Cerebellar cortex (tissue), 1 donor: ENCODE data around the gene PRKX.
"Not testable (repeated sequence)": the region's sequence is repeated elsewhere in the genome, so short reads cannot be mapped to it uniquely, and the experiment has no call there.

ENCODE experiments used
- DNase-seq: peaks from one replicate; pipeline ENCODE4 v3.0.0-alpha.2; 2015; ENCODE audit warnings: low spot score

Gene PRKX

GRCh38 chrX:3711331-3711917, 2.0 kb downstream of the PRKX start:
- DNase-seq: no peak

DNA sequence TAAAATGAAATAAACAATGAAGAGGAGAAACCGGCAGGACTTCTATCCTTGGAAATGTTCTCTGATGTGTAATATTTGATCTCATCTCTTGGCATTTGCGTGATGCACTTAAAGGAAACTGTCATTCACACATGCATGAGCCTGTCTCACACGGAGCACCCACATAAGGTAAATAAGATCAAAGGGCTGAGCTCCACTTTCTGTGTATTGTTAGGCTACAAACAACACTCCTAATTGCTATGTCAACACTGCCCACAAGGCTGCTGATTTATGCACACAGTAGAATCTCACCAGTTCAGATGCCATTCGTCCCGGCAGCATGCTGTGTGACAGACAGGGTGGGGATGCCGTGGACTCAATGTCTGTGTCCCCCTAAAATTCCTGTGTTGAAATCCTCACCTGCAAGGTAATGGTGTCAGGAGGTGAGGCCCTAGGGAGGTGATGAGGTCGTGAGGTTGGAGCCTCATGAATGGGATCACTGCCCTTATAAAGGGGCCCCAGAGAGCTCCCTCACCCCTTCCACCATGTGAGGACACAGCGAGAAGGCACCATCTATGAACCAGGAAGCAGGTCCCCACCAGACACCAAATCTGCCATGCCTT, 5.7 kb downstream of the PRKX start:
- not testable (repeated sequence) for DNase-seq

- DNase-seq: no peak
These were observed 7.0 kb downstream of the PRKX start for GRCh38 chrX:3706481-3706880.

DNA sequence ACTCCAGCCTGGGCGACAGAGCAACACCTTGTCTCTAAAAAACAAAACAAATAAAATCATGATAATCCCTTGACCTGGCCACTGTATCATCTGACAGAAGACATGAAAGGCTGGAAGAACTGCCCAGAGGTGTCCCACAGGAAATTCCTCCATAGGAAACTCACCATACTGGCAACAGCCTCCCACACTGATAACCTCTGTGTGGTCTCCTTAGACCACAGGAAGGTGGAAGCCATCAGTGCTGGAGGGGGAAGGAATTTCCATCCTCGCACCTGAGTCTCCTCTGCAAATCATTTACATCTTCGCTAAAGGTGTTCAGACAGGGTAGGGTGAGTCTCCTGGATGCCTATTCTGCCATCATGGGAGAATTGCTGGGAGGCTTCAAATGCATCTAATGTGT, 10.2 kb downstream of the PRKX start:
- DNase-seq: not testable (repeated sequence)

DNA sequence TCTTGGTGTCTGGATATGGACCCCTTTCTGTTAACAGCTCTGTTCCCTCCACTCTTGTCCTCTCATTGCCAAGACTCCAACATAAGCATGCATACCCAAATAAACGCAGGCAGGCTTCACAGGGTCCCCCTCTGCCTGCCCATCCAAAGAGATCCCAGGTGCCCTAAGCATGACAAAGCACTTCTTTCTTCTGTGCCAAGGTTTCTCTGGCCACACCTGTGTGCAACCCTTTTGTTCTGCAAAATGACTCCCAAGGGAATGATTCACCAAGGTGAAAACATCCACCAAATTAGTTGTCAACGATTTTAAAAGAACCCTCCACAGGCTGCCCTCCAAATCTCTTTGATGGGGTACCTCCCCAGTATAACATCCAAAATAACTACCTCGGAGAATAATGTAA, 11.4 kb downstream of the PRKX start:
- DNase-seq: not testable (repeated sequence)

- DNase-seq: not testable (repeated sequence)
These were observed 12.0 kb downstream of the PRKX start for GRCh38 chrX:3701445-3701928.

- no peak for DNase-seq
These were observed 13.5 kb downstream of the PRKX start for GRCh38 chrX:3699821-3700381.

DNA sequence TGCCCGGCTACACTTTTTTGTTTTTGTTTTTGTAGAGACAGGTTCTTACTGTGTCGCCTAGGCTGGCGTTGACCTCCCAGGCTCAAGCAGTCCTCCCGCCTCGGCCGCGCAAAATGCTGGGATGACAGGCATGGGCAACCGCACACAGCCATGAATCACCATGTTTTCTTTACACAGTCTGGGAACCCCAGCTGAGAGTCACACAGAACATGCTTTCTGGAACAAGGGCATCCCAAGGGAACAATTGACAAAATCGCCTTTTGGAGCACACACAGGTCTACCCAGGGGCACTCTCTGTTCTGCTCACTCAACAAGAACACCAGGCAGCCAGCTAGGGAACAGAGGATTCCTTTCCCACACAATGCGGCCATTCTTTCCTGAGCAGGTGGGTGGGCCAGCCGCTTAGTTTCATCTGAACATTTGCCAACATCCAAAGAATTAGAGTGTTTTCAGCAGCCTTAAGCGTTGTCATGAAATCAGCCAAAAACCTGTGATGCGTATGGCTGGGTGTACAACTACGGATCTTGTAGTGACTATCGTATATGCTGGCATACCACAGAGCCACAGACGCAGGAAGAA, 15.7 kb downstream of the PRKX start:
- DNase-seq: no peak

GRCh38 chrX:3697220-3697684, 16.2 kb downstream of the PRKX start:
- DNase-seq: no peak

DNA sequence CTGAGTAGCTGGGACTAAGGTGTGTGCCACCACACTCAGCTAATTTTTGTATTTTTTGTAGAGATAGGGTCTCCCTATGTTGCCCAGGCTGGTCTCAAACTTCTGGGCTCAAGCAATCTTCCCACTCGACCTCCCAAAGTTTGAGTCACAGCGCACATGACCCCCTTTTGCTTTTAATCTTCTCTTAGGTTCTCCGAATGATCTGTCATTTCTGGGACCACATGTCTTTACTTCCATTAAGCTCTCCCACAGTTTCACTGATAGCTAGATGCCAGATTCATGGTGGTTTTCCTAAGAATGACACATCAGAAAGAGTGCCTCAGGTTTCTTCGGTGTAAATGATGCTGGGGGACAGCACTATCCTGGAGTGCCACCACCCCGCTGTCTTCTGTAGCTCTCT, 17.9 kb downstream of the PRKX start:
- no peak for DNase-seq

DNA sequence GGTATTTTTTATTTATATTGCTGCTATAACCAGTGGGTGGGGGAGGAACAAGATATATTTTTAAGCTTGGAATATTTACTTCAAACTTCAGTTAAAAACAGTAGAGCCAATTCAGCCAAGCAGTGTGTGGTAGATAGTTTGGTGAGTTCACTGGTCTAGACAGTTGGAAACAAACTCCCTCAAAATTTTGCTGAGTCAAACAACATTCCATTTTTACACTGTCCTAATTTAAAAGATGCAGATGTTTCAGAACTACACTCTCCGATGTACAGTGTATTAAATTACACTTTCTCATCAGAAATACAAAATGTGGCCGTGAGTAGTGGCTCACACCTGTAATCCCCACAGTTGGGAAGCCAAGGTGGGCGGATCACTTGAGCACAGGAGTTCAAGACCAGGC, 23.3 kb downstream of the PRKX start:
- no peak for DNase-seq

DNA sequence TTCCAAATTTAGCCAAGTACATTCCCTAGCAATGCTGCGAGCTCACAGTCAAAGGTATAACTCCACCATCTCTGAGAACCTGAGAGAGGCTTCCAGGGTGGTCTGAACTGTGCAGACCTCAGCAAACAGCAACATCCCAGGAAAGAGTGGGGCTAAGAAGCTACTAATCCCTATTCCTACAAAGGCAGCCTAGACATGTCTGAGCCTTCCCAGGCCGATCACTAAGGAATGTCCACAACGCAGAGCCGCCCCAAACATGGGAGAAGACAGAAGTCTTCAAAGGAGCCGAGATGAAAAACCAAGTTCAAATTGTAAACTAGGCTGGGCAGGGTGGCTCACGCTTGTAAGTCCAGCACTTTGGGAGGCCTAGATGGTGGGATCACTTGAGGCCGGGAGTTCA, 30.2 kb downstream of the PRKX start:
- not testable (repeated sequence) for DNase-seq

GRCh38 chrX:3680459-3680858, 33.0 kb downstream of the PRKX start:
- no peak for DNase-seq

DNA sequence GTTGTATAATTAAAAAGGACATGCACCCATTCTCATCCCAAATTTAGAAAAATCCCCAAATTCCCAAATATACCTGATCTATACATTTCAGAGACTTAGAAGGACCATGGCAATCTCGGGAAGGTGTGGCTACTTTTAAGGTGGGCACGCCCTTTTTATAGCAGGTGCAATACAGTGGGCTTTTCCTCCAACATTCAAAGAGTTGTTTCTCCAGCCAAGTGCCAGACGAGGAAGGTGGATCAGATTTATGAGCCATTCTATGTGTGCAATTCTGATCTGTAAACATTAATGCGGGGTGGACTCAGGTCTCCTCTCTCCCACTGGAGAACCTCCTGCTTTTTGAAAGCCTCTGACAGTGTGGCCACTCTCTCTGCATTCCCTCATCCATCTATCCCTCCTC, 33.8 kb downstream of the PRKX start:
- no peak for DNase-seq

DNA sequence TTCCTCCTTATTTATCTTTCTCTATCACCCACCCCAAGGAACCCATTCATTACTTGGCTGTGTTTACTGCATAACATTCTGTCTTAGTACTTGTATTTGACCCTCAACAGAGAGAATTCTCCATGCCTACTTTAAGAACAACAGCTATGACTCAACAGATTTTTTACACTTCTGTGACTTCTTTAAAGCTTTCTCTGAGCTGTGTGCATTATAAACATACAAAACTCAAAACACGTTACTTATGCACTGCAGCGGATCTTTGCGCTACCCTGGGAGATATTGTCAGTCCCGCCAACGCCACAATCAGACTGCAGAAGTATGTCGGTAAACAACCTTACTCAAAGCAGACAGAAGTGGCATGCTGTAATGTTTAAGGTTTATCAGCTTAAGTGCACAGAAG, 35.1 kb downstream of the PRKX start:
- DNase-seq: no peak

GRCh38 chrX:3674881-3675280, 38.6 kb downstream of the PRKX start:
- DNase-seq: no peak

GRCh38 chrX:3669841-3670475, 43.5 kb downstream of the PRKX start:
- no peak for DNase-seq

GRCh38 chrX:3666975-3667374, 46.5 kb downstream of the PRKX start:
- no peak for DNase-seq

- DNase-seq: no peak
These were observed 48.5 kb downstream of the PRKX start for GRCh38 chrX:3664921-3665320.

DNA sequence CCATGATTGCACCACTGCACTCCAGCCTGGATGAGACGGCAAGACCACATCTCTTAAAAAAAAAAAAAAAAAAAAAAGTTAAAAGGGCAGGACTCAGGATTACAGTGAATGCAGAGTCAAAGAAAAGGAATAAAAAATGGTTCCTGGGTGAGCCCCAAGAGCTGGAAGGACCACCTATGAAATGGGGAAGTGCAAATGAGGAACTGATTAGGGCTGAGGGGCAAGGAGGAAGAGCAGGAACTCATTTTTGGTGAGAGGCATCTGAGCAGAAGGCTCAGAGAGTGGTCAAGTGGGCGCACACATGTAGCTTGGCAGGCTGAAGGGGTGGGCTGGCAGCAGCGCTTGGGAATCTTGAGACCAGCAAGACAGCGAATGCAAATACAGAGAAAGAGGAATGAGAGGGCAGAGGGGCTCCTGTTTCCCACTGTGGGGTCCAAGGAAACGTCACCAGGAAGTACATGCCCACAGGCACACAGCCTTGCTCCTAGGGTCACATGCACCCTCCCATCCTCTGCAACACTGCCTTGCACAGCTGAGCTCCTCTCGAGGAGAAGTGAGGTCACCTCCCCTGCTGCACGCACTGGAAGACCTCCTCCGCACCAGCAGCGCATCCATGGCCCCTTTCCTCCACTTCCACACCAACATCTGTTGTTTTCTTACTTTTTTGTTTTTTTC, 49.7 kb downstream of the PRKX start:
- not testable (repeated sequence) for DNase-seq

GRCh38 chrX:3659761-3660160, 53.7 kb downstream of the PRKX start:
- no peak for DNase-seq

DNA sequence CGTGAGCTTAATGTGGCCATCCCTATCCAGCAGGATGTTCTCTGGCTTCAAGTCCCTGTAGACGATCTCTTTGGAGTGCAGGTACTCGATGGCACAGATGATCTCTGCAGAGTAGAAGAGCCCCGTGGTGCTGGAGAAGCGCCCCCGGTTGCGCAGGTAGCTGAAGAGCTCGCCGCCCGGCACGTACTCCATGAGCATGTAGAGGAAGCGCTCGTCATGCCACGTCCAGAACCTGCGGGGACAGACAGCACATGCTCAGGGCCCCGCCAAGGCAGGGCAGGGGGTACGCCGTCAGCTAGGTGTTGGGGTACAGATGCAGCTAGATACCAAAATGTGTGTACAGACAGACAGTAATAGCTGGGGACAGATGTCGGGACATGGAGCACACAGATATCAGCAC, 58.3 kb downstream of the PRKX start:
- no peak for DNase-seq
